Left ventricle myocardium inferior (tissue), 1 donor: ENCODE data around the gene FGD4. TPM values are rescaled to one million over a fixed set of nuclear protein-coding genes. Genes with fewer than 3 reads are reported as not detected.

Experiments used
- DNase-seq: peaks from one replicate; pipeline ENCODE4 v3.0.0-alpha.2; 2020
- H3K27ac ChIP-seq: fragments of 200-600 bp; replicated peaks from 2 replicates; pipeline ENCODE4 v1.8.0; 2021
- H3K27me3 ChIP-seq: fragments of 200-600 bp; 2 replicates; pipeline ENCODE4 v1.8.0; 2021; ENCODE audit warnings: low read depth
- H3K36me3 ChIP-seq: fragments of 200-600 bp; 2 replicates; pipeline ENCODE4 v1.8.0; 2021
- H3K4me1 ChIP-seq: fragments of 200-600 bp; 2 replicates; pipeline ENCODE4 v1.8.0; 2021
- H3K4me3 ChIP-seq: fragments of 200-600 bp; 2 replicates; pipeline ENCODE4 v1.8.0; 2021; ENCODE audit warnings: mild to moderate bottlenecking, moderate library complexity
- H3K9me3 ChIP-seq: fragments of 200-600 bp; replicated peaks from 2 replicates; pipeline ENCODE4 v1.8.0; 2021
- intact Hi-C: fragments of 100-400 bp; cut with micrococcal nuclease; formaldehyde crosslinking; loops from one replicate; pipeline ENCODE4 v1.11.0; 2022
- long read RNA-seq: library from polyadenylated mRNA; unstranded; transcript quantifications from one replicate; pipeline ENCODE4 v2.0.0, GENCODE V29; 2021
- total RNA-seq: library from RNA; stranded (reverse); fragmentation: NEBNext Ultra II Directional; extraction: Animal tissue kit (Norgen Biotek cat#: 25700); gene quantifications from one replicate; pipeline ENCODE4 v1.2.1, GENCODE V29; 2021
- TF ChIP-seq, protein P1 (sequence below): fragments of 200-600 bp; IDR thresholded peaks from 2 replicates; pipeline ENCODE4 v1.8.0; 2021; ENCODE audit warnings: antibody characterized with exemption, mild to moderate bottlenecking, borderline replicate concordance
- donor health status: DM: no; HTN: yes; CAD: no; lungs with severe emphysema.

Gene FGD4
- 30.5 TPM for total RNA-seq
- long read RNA-seq, full-length matches to known transcripts, result 4 of 18 reads
- long read RNA-seq, partial matches to known transcripts, result 1 of 18 reads
- long read RNA-seq, other reads (novel, unspliced or antisense), result 13 of 18 reads

DNA sequence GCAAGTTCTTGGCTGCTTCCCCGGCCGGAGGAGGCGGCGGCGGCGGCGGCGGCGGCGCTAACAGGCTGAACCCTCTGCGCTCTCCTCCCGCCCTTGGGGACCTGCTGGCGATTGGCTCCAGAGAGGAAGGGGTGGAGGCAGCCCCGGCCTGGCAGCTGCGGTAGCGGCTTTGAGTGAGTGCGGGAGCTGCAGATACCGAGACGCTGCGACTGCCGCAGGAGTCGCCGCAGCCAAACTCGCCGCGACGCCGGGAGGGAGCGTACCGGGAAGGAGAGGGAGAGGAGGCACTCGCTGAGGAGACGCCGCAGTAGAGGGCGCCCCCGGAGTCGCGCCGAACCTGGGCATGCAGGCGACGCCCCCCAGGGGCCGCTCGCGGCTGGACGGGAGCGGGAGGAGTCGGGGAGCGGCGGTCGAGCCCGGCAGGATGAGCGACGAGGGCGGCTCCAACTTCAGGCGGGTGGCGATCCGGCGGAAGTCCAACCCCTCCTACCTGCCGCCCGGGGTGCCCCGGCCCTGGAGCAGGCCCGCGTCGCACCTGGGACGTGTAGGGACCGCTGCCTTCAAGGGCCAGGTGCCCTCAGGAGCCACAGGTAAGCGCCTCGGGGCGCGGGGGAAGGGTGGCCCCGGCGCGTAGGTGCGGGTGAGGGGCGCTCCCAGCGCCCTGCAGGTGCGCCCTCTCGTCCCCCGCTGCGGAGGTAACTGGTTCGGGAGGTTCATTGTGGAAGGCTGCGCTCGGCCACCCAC is at the start of gene FGD4:
Gene FGD4 (plus strand): TSS at position 189 of the 744 bp plus-strand sequence.
- TF ChIP-seq, protein P1, sequence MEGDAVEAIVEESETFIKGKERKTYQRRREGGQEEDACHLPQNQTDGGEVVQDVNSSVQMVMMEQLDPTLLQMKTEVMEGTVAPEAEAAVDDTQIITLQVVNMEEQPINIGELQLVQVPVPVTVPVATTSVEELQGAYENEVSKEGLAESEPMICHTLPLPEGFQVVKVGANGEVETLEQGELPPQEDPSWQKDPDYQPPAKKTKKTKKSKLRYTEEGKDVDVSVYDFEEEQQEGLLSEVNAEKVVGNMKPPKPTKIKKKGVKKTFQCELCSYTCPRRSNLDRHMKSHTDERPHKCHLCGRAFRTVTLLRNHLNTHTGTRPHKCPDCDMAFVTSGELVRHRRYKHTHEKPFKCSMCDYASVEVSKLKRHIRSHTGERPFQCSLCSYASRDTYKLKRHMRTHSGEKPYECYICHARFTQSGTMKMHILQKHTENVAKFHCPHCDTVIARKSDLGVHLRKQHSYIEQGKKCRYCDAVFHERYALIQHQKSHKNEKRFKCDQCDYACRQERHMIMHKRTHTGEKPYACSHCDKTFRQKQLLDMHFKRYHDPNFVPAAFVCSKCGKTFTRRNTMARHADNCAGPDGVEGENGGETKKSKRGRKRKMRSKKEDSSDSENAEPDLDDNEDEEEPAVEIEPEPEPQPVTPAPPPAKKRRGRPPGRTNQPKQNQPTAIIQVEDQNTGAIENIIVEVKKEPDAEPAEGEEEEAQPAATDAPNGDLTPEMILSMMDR, result peak; percentile 58
- H3K27me3 ChIP-seq, result no peaks in the 10 kb centered on the region
- H3K4me3 ChIP-seq, result peak within 1 kb of the TSS; percentile 97
- peak; percentile 90 for DNase-seq
- H3K36me3 ChIP-seq, result peaks cover 3% of the 10 kb centered on the region
- intact Hi-C loops, result no loop called here
- H3K9me3 ChIP-seq, result no peaks in the 10 kb centered on the region
- H3K4me1 ChIP-seq, result peaks cover 23% of the 10 kb centered on the region
- peak within 1 kb of the TSS; percentile 91 for H3K27ac ChIP-seq

DNA sequence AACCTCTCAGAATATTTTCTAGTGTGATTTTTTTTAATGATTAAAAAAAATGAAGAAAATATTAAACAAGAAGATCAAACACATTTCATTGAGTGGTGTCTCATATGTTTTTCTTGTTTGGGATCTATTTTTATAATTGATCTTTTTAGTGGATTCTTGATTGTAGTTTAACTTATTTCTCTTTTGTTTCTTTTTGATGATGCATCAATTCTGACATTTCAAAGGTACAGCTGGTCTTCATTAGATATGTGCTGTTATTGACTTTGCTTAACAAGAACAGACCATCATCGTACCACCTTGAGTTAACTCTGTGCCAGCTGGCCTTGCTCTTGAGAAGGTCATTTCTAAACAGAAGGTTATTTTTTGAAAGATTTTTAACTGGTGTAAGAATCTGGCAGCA is 45.8 kb upstream of the FGD4 start:
- Histone ChIP-seq H3K9me3 (no peaks in the 10 kb centered on the region), H3K36me3 (no peaks in the 10 kb centered on the region), H3K27ac (no peak overlapping the region), H3K4me1 (no peaks in the 10 kb centered on the region), H3K27me3 (no peaks in the 10 kb centered on the region), H3K4me3 (no peak overlapping the region)
- no peak for DNase-seq
- intact Hi-C loops, result no loop called here
- TF ChIP-seq, protein P1, result no peak

DNA sequence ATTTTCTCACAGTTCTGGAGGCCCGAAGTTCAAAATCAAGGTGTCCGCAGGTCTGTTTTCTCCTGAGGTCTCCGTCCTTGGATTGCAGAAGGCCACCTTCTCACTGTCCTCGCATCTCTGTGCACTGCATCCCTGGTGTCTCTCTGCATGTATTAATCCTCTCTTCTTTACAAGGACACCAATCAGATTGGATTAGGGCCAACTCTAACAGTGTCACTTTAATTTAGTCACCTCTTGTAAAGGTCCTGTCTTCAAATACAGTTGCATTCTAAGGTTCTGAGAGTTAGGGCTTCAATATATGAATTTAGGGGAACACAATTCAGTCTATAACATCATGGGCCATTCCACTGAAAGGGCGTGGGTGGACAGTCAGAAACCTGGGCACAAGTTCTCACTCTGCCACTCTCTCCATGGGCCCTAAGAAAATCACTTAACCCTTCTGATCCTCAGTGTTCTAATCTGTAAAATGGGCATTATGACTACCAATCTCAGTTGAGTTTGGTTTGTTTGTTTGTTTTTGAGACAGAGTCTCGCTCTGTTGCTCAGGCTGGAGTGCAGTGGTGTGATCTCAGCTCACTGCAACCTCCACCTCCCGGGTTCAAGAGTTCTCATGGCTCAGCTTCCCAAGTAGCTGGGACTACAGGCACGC is 41.6 kb upstream of the FGD4 start:
- DNase-seq, result no peak
- Histone ChIP-seq H3K4me3 (no peak overlapping the region), H3K27me3 (no peaks in the 10 kb centered on the region), H3K36me3 (no peaks in the 10 kb centered on the region), H3K27ac (no peak overlapping the region), H3K4me1 (no peaks in the 10 kb centered on the region), H3K9me3 (no peaks in the 10 kb centered on the region)
- intact Hi-C loops, result no loop called here
- TF ChIP-seq, protein P1, result no peak

DNA sequence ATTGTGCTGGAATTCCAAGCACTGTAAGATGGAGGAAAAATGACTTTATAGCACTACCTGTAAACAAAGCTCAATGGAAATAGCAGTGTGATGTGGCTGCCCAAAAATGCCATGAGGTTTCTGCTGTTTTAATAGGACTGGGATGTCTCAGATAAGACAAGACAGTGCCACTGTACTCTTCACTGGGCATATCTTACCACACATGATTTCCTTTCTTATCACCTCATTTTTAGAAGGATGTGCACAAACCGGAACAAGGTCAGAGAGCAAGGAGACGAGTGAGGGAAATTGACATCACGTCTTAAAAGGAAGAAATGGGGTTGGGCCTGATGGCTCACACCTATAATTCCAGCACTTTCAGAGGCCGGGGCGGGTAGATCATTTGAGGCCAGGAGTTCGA is 38.4 kb upstream of the FGD4 start:
- Histone ChIP-seq H3K27me3 (no peaks in the 10 kb centered on the region), H3K9me3 (no peaks in the 10 kb centered on the region), H3K27ac (no peak overlapping the region), H3K4me3 (no peak overlapping the region), H3K36me3 (no peaks in the 10 kb centered on the region), H3K4me1 (peaks cover 4% of the 10 kb centered on the region)
- TF ChIP-seq, protein P1, result no peak
- DNase-seq, result no peak
- intact Hi-C loops, result no loop called here

DNA sequence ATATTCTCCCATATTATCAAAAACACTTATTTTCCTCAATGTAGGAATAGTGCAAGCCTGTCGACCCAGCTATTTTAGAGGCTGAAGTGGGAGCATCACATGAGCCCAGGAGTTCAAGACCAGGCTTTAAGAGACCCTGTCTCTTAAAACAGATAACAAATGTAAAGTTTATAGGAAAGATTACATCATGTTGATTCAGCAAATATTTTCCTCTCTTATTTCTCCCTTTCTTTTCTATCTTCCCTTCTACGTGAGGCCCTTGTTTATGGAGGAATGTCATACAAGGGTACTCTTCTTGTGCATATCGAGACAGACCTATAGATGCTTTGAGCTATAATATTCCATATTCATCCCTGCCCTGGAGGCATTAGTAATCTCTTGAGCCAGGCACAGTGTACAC is 36.5 kb upstream of the FGD4 start:
- H3K27me3 ChIP-seq, result no peaks in the 10 kb centered on the region
- DNase-seq, result no peak
- TF ChIP-seq, protein P1, result no peak
- H3K4me1 ChIP-seq, result peaks cover 4% of the 10 kb centered on the region
- H3K4me3 ChIP-seq, result no peak overlapping the region
- no peaks in the 10 kb centered on the region for H3K36me3 ChIP-seq
- H3K27ac ChIP-seq, result no peak overlapping the region
- intact Hi-C loops, result no loop called here
- no peaks in the 10 kb centered on the region for H3K9me3 ChIP-seq
